Body of pancreas (tissue), 4 donors: ENCODE data around the gene RRM2. TPM values are rescaled to one million over a fixed set of nuclear protein-coding genes. Genes with fewer than 3 reads are reported as not detected.

Experiments used
- ATAC-seq: fragments of 150-250 bp; one replicate; pipeline ENCODE4 v1.9.1; 2016
- DNase-seq, 4 donors: peaks; one replicate each; pipeline ENCODE4 v3.0.0-alpha.2; 2019
- H3K27ac ChIP-seq, 4 donors: fragments of 200-600 bp; sonication (generic); 1 replicate in 3 of 4; 2 replicates in 1 of 4; pipeline versions ENCODE4 v1.5.1 to v1.6.1; 2016 to 2019; ENCODE audit warnings: mild to moderate bottlenecking in 1 of 4, mixed read lengths in 1 of 4, moderate library complexity in 1 of 4
- H3K27me3 ChIP-seq, 2 donors: fragments of 200-600 bp; sonication (generic); one replicate each; pipeline ENCODE4 v1.6.0; 2016; ENCODE audit warnings: mild to moderate bottlenecking in 1 of 2
- H3K36me3 ChIP-seq, 2 donors: fragments of 200-600 bp; sonication (generic); replicated peaks in 1 of 2; 2 replicates each; pipeline ENCODE4 v1.5.1; 2016; ENCODE audit warnings: low read depth in 2 of 2; ENCODE audit not compliant: insufficient read depth in 1 of 2
- H3K4me1 ChIP-seq: fragments of 200-600 bp; sonication (generic); one replicate; pipeline ENCODE4 v1.6.0; 2016
- H3K4me3 ChIP-seq, 2 donors: fragments of 200-600 bp; sonication (generic); 1 replicate in 1 of 2; 2 replicates in 1 of 2; pipeline ENCODE4 v1.5.1; 2016 to 2019
- H3K9me3 ChIP-seq, 3 donors: fragments of 200-600 bp; sonication (generic); 1 replicate in 2 of 3; 2 replicates in 1 of 3; pipeline ENCODE4 v1.5.1; 2016
- CTCF ChIP-seq, 7 experiments: fragments of 450-650 bp in 4 of 7; fragments of 200-600 bp in 3 of 7; sonication (generic) in 3 of 7; IDR thresholded peaks; one replicate each; pipeline ENCODE4 v1.5.1; 2016 to 2019; ENCODE audit warnings: antibody characterized with exemption in 7 of 7
- POLR2A ChIP-seq, 3 donors: fragments of 450-650 bp; IDR thresholded peaks; one replicate each; pipeline ENCODE4 v1.6.1; 2016; ENCODE audit warnings: antibody characterized with exemption in 3 of 3, mild to moderate bottlenecking in 2 of 3
- WGBS, 2 donors: methylation state at CpG; one replicate each; pipeline ENCODE4 v1.1.5; 2017; 5-methylcytosine and 5-hydroxymethylcytosine counted together
- intact Hi-C: fragments of 100-400 bp; cut with DNase I; formaldehyde crosslinking; loops from one replicate; pipeline ENCODE4 v1.15.1; 2023
- total RNA-seq, 2 donors: library from RNA; depleted of rRNA; stranded (reverse); fragments of >200 nt; gene quantifications; one replicate each; pipeline ENCODE4 v1.1.0, GENCODE V29; 2016

RRM2 gene
- total RNA-seq, 2 donors from 2014 or later, result not detected

GRCh38 chr2:10076511-10076910 lies 46.0 kb upstream of the RRM2 start:
- H3K36me3 ChIP-seq, result no peaks in the 10 kb centered on the region
- intact Hi-C loops, result no loop called here
- no peak overlapping the region for H3K4me3 ChIP-seq
- ATAC-seq, result no peak
- H3K4me1 ChIP-seq, result peaks cover 32% of the 10 kb centered on the region
- H3K9me3 ChIP-seq, result no peaks in the 10 kb centered on the region
- H3K27ac ChIP-seq, result peak overlapping the region in 2 of 4 donors; percentile 16 to 89
- H3K27me3 ChIP-seq, result no peaks in the 10 kb centered on the region
- DNase-seq, result no peak
- TF ChIP-seq POLR2A (IDR thresholded peaks at IDR 0.05) (no peak), CTCF (IDR thresholded peaks at IDR 0.05) (no peak)
- WGBS, 2 donors, result 65 to 74% methylated on average over 13 of the region's 13 CpGs

GRCh38 chr2:10076988-10077527 lies 45.5 kb upstream of the RRM2 start:
- 60 to 82% methylated on average over 5 of the region's 5 CpGs for WGBS, 2 donors
- Histone ChIP-seq H3K36me3 (no peaks in the 10 kb centered on the region), H3K4me3 (no peak overlapping the region), H3K4me1 (peaks cover 31% of the 10 kb centered on the region), H3K27ac (peak overlapping the region in 2 of 4 donors; percentile 16 to 89), H3K9me3 (no peaks in the 10 kb centered on the region), H3K27me3 (no peaks in the 10 kb centered on the region)
- ATAC-seq (no peak), DNase-seq (no peak)
- TF ChIP-seq POLR2A (IDR thresholded peaks at IDR 0.05) (no peak), CTCF (IDR thresholded peaks at IDR 0.05) (no peak)
- intact Hi-C loops, result no loop called here

- H3K36me3 ChIP-seq, result no peaks in the 10 kb centered on the region
- H3K27me3 ChIP-seq, result no peaks in the 10 kb centered on the region
- peaks cover 22% of the 10 kb centered on the region for H3K4me1 ChIP-seq
- H3K9me3 ChIP-seq, result no peaks in the 10 kb centered on the region
- H3K4me3 ChIP-seq, result no peak overlapping the region
- 58 to 69% methylated on average over 6 to 7 of the region's 7 CpGs for WGBS, 2 donors
- intact Hi-C loops, result no loop called here
- no peak for TF ChIP-seq POLR2A (IDR thresholded peaks at IDR 0.05)
- TF ChIP-seq CTCF (IDR thresholded peaks at IDR 0.05), result no peak
- H3K27ac ChIP-seq, result peak overlapping the region in 3 of 4 donors; percentile 83 to 90 (median 89)
- ATAC-seq (no peak), DNase-seq (no peak)
These were observed 44.5 kb upstream of the RRM2 start for GRCh38 chr2:10078001-10078400.

- Histone ChIP-seq H3K27ac (peak overlapping the region in 3 of 4 donors; percentile 83 to 90 (median 89)), H3K4me1 (peaks cover 19% of the 10 kb centered on the region), H3K9me3 (no peaks in the 10 kb centered on the region), H3K4me3 (peak overlapping the region; percentile 36 to 60), H3K36me3 (no peaks in the 10 kb centered on the region), H3K27me3 (no peaks in the 10 kb centered on the region)
- intact Hi-C loops, result no loop called here
- ATAC-seq (peak; percentile 11), DNase-seq (peak in 1 of 4 donors; percentile 50)
- TF ChIP-seq POLR2A (IDR thresholded peaks at IDR 0.05), result peak in 1 of 3 donors; percentile 28
- no peak for TF ChIP-seq CTCF (IDR thresholded peaks at IDR 0.05)
- WGBS, 2 donors, result 19 to 34% methylated on average over 8 to 12 of the region's 12 CpGs
These were observed 43.8 kb upstream of the RRM2 start for GRCh38 chr2:10078704-10079265.
